ENCODE results near the gene NFKBIE. TPM values are rescaled to one million over a fixed set of nuclear protein-coding genes. Genes with fewer than 3 reads are reported as not detected.

The NFKBIE gene
- total and polyA plus RNA-seq, 2 of the 13 experiments (the other 11 are each of a cell fraction or from before 2014, with no cell fraction given) = 6.7 to 14.5 TPM

DNA sequence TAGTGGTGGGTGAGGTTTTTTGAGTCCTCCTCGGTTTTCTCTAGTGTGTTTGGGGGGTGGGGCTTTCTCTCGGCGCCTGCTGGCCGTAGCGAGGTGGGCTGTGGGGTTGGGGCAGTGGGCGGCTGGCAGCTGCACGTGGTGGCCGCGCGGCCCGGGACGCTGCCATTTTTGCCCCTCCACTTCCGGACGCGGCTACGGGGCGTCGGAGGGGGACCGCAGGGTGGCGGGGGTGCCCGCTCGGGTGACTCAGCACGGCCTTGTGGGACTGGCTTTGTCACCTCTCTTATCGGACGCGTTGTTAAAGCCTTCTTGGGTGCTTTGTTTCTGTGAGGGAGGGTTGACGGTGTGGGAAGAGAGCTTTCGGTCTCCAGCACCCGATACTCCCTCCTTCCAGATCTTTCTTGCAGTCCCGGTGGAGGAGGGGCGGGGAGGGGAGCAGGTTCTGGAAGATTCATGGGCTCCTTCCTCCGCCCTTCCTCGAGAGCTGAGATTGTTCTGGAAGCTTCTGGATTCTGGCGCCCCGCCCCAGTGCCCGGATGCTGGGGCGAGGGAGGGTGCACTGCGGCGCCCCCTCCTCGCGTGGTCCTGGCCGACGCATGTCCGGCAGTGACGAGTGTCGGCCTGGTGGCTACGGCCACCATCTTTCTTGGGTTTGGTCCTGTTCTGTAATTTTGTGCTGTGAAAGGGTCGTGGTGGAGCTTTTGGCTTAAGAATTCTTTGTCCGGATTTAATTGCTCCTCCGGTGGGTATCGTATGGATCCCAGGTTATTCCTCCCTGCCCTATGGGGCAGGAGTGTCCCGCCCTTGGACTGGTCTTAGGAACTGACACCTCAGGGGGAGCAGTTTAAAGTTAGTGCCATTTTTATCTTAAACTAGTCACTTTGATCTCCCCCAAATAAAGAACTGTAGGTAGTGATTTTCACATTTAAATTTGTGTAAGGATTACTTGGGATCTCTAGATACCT lies 17.7 kb downstream of the NFKBIE start (continued):
- TF ChIP-seq ZNF274 (CRISPR knock-in tag; IDR thresholded peaks at IDR 0.05) (peak; percentile 70; the same call in 1 of the 2 replicates), ZNF230 (CRISPR knock-in tag; IDR thresholded peaks at IDR 0.05) (peak; percentile 54; the same call in 1 of the 2 replicates), ZNF703 (CRISPR knock-in tag; IDR thresholded peaks at IDR 0.05; ENCODE audit: borderline replicate concordance) (0 out of 2 replicates have a peak, but pooled peaks have one; percentile 58), RXRA (CRISPR knock-in tag; IDR thresholded peaks at IDR 0.05) (peak; percentile 49; the same call in 1 of the 2 replicates), ZBTB20 (CRISPR knock-in tag; IDR thresholded peaks at IDR 0.05; ENCODE audit: borderline replicate concordance, low read depth) (peak; percentile 15; the same call in 1 of the 2 replicates), RARG (CRISPR knock-in tag; IDR thresholded peaks at IDR 0.05; ENCODE audit: low read depth) (0 out of 2 replicates have a peak, but pooled peaks have one; percentile 23), PAX8 (CRISPR knock-in tag; IDR thresholded peaks at IDR 0.05; ENCODE audit: borderline replicate concordance) (0 out of 2 replicates have a peak, but pooled peaks have one; percentile 6), HOXD1 (CRISPR knock-in tag; IDR thresholded peaks at IDR 0.05) (no peak), SIX4 (CRISPR knock-in tag; IDR thresholded peaks at IDR 0.05) (no peak), KDM4B (CRISPR knock-in tag; IDR thresholded peaks at IDR 0.05) (peak; percentile 20; the same call in 1 of the 2 replicates), KAT8 (CRISPR knock-in tag; IDR thresholded peaks at IDR 0.05) (0 out of 2 replicates have a peak, but pooled peaks have one; percentile 9), ZNF205 (CRISPR knock-in tag; IDR thresholded peaks at IDR 0.05) (0 out of 2 replicates have a peak, but pooled peaks have one; percentile 12)
- TF ChIP-seq, protein P1, sequence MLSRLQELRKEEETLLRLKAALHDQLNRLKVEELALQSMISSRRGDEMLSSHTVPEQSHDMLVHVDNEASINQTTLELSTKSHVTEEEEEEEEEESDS (CRISPR knock-in tag; IDR thresholded peaks at IDR 0.05; ENCODE audit: borderline replicate concordance) = no peak
- TF ChIP-seq, protein P2, sequence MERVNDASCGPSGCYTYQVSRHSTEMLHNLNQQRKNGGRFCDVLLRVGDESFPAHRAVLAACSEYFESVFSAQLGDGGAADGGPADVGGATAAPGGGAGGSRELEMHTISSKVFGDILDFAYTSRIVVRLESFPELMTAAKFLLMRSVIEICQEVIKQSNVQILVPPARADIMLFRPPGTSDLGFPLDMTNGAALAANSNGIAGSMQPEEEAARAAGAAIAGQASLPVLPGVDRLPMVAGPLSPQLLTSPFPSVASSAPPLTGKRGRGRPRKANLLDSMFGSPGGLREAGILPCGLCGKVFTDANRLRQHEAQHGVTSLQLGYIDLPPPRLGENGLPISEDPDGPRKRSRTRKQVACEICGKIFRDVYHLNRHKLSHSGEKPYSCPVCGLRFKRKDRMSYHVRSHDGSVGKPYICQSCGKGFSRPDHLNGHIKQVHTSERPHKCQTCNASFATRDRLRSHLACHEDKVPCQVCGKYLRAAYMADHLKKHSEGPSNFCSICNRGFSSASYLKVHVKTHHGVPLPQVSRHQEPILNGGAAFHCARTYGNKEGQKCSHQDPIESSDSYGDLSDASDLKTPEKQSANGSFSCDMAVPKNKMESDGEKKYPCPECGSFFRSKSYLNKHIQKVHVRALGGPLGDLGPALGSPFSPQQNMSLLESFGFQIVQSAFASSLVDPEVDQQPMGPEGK (CRISPR knock-in tag; IDR thresholded peaks at IDR 0.05) = peak; percentile 93
- TF ChIP-seq, protein P3, sequence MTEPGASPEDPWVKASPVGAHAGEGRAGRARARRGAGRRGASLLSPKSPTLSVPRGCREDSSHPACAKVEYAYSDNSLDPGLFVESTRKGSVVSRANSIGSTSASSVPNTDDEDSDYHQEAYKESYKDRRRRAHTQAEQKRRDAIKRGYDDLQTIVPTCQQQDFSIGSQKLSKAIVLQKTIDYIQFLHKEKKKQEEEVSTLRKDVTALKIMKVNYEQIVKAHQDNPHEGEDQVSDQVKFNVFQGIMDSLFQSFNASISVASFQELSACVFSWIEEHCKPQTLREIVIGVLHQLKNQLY (CRISPR knock-in tag; IDR thresholded peaks at IDR 0.05) = no peak
- TF ChIP-seq, protein P4, sequence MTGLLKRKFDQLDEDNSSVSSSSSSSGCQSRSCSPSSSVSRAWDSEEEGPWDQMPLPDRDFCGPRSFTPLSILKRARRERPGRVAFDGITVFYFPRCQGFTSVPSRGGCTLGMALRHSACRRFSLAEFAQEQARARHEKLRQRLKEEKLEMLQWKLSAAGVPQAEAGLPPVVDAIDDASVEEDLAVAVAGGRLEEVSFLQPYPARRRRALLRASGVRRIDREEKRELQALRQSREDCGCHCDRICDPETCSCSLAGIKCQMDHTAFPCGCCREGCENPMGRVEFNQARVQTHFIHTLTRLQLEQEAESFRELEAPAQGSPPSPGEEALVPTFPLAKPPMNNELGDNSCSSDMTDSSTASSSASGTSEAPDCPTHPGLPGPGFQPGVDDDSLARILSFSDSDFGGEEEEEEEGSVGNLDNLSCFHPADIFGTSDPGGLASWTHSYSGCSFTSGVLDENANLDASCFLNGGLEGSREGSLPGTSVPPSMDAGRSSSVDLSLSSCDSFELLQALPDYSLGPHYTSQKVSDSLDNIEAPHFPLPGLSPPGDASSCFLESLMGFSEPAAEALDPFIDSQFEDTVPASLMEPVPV (CRISPR knock-in tag; IDR thresholded peaks at IDR 0.05) = peak; percentile 65; the same call in 1 of the 2 replicates
- TF ChIP-seq, protein P5, sequence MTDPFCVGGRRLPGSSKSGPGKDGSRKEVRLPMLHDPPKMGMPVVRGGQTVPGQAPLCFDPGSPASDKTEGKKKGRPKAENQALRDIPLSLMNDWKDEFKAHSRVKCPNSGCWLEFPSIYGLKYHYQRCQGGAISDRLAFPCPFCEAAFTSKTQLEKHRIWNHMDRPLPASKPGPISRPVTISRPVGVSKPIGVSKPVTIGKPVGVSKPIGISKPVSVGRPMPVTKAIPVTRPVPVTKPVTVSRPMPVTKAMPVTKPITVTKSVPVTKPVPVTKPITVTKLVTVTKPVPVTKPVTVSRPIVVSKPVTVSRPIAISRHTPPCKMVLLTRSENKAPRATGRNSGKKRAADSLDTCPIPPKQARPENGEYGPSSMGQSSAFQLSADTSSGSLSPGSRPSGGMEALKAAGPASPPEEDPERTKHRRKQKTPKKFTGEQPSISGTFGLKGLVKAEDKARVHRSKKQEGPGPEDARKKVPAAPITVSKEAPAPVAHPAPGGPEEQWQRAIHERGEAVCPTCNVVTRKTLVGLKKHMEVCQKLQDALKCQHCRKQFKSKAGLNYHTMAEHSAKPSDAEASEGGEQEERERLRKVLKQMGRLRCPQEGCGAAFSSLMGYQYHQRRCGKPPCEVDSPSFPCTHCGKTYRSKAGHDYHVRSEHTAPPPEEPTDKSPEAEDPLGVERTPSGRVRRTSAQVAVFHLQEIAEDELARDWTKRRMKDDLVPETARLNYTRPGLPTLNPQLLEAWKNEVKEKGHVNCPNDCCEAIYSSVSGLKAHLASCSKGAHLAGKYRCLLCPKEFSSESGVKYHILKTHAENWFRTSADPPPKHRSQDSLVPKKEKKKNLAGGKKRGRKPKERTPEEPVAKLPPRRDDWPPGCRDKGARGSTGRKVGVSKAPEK (CRISPR knock-in tag; IDR thresholded peaks at IDR 0.05; ENCODE audit: borderline replicate concordance) = 0 out of 2 replicates have a peak, but pooled peaks have one; percentile 62

All from HepG2 (cell line).